Measurements from ENCODE around the gene USP33. TPM values are rescaled to one million over a fixed set of nuclear protein-coding genes. Genes with fewer than 3 reads are reported as not detected.

USP33 gene
- total RNA-seq, 2 experiments from 2014 or later: 47.8 to 67.0 TPM

- H3K36me3 ChIP-seq (ENCODE audit: insufficient read depth, low read length): peaks cover 18% of the 10 kb centered on the region
- H3K9me3 ChIP-seq (ENCODE audit: low read length): no peaks in the 10 kb centered on the region
Measured at GRCh38 chr1:77658271-77658670, 101.4 kb downstream of the USP33 start.

GRCh38 chr1:77655431-77655974, 104.1 kb downstream of the USP33 start:
- no TSS peak for BruUV-seq (replicated peaks)
- ChIA-PET POLR2A (interaction anchor here (0.5 to 2.3 kb wide), 7 partner anchors 9 to 289 kb away, joined by 3 to 12 read pairs (median 3); no protein-coding TSS in a partner anchor), CTCF (ENCODE audit: unreplicated experiment) (no interaction called here)
- intact Hi-C loops (cut with micrococcal nuclease; ENCODE audit: unreplicated experiment): no loop called here
- Histone ChIP-seq H4K20me1 (ENCODE audit: insufficient read depth, low read length) (no peaks in the 10 kb centered on the region; the same call in none of the 2 replicates), H3K27ac (ENCODE audit: low read depth, low read length, poor library complexity, severe bottlenecking) (no peak overlapping the region), H3K9me3 (ENCODE audit: low read length) (peaks cover 10% of the 10 kb centered on the region; the same call in 1 of the 2 replicates), H3K4me1 (ENCODE audit: insufficient read depth, low read length, poor library complexity, severe bottlenecking) (peaks cover 10% of the 10 kb centered on the region), H3K79me2 (ENCODE audit: insufficient read depth, low read depth, low read length) (peaks cover 95% of the 10 kb centered on the region), H3K4me2 (ENCODE audit: low read length) (no peak overlapping the region), H3K4me3 (ENCODE audit: low read depth, low read length, poor library complexity, severe bottlenecking) (no peak overlapping the region), H3K9me2 (ENCODE audit: insufficient read depth, low read length) (no peaks in the 10 kb centered on the region), H2AFZ (ENCODE audit: low read length) (no peak overlapping the region), H3K36me3 (ENCODE audit: insufficient read depth, low read length) (peaks cover 29% of the 10 kb centered on the region)
- no peak for DNase-seq (ENCODE audit: low spot score)
- TF ChIP-seq CTCF (conservative IDR thresholded peaks at IDR 0.05; ENCODE audit: low read length) (no peak), EZH2phosphoT487 (IDR thresholded peaks at IDR 0.05; ENCODE audit: borderline replicate concordance, low read depth, low read length) (no peak)

More at GRCh38 chr1:77658271-77658670, 101.4 kb downstream of the USP33 start:
- BruUV-seq (replicated peaks): no TSS peak
- no peak overlapping the region for H3K4me2 ChIP-seq (ENCODE audit: low read length)
- ChIA-PET POLR2A (interaction anchor here (0.6 to 2.1 kb wide), 8 partner anchors 10 to 1821 kb away, joined by 3 to 6 read pairs (median 3); partner anchors contain the start of gene DNAJB4), CTCF (ENCODE audit: unreplicated experiment) (no interaction called here)
- H2AFZ ChIP-seq (ENCODE audit: low read length): no peak overlapping the region
- no peak overlapping the region for H3K27ac ChIP-seq (ENCODE audit: low read depth, low read length, poor library complexity, severe bottlenecking)
- no peaks in the 10 kb centered on the region; the same call in 1 of the 2 replicates for H4K20me1 ChIP-seq (ENCODE audit: insufficient read depth, low read length)
- DNase-seq (ENCODE audit: low spot score): no peak
- no peaks in the 10 kb centered on the region for H3K4me1 ChIP-seq (ENCODE audit: insufficient read depth, low read length, poor library complexity, severe bottlenecking)
- peaks cover 94% of the 10 kb centered on the region for H3K79me2 ChIP-seq (ENCODE audit: insufficient read depth, low read depth, low read length)
- no peak for TF ChIP-seq EZH2phosphoT487 (IDR thresholded peaks at IDR 0.05; ENCODE audit: borderline replicate concordance, low read depth, low read length)
- TF ChIP-seq CTCF (conservative IDR thresholded peaks at IDR 0.05; ENCODE audit: low read length): no peak
- intact Hi-C loops (cut with micrococcal nuclease; ENCODE audit: unreplicated experiment): no loop called here
- no peak overlapping the region for H3K4me3 ChIP-seq (ENCODE audit: low read depth, low read length, poor library complexity, severe bottlenecking)
- H3K9me2 ChIP-seq (ENCODE audit: insufficient read depth, low read length): no peaks in the 10 kb centered on the region

GRCh38 chr1:77652970-77653516, 106.6 kb downstream of the USP33 start:
- Histone ChIP-seq H3K79me2 (ENCODE audit: insufficient read depth, low read depth, low read length) (peaks cover 95% of the 10 kb centered on the region), H3K4me1 (ENCODE audit: insufficient read depth, low read length, poor library complexity, severe bottlenecking) (peaks cover 10% of the 10 kb centered on the region), H3K4me2 (ENCODE audit: low read length) (no peak overlapping the region), H3K4me3 (ENCODE audit: low read depth, low read length, poor library complexity, severe bottlenecking) (no peak overlapping the region), H4K20me1 (ENCODE audit: insufficient read depth, low read length) (no peaks in the 10 kb centered on the region; the same call in none of the 2 replicates), H3K27ac (ENCODE audit: low read depth, low read length, poor library complexity, severe bottlenecking) (no peak overlapping the region), H3K9me2 (ENCODE audit: insufficient read depth, low read length) (no peaks in the 10 kb centered on the region), H3K9me3 (ENCODE audit: low read length) (peaks cover 34% of the 10 kb centered on the region; the same call in 1 of the 2 replicates), H3K36me3 (ENCODE audit: insufficient read depth, low read length) (peaks cover 49% of the 10 kb centered on the region), H2AFZ (ENCODE audit: low read length) (no peak overlapping the region)
- no peak for TF ChIP-seq EZH2phosphoT487 (IDR thresholded peaks at IDR 0.05; ENCODE audit: borderline replicate concordance, low read depth, low read length)
- TF ChIP-seq CTCF (conservative IDR thresholded peaks at IDR 0.05; ENCODE audit: low read length): no peak
- BruUV-seq (replicated peaks): no TSS peak
- POLR2A ChIA-PET: no interaction called here
- DNase-seq (ENCODE audit: low spot score): no peak
- CTCF ChIA-PET (ENCODE audit: unreplicated experiment): no interaction called here
- intact Hi-C loops (cut with micrococcal nuclease; ENCODE audit: unreplicated experiment): no loop called here

Data from OCI-LY7 (cell line).